Measurements from ENCODE around the gene SPATA12. TPM values are rescaled to one million over a fixed set of nuclear protein-coding genes. Genes with fewer than 3 reads are reported as not detected.

The SPATA12 gene
- total RNA-seq, 1 experiment from 2014 or later, result not detected

GRCh38 chr3:57059411-57059810, 1.1 kb upstream of the SPATA12 start:
- POLR2A ChIA-PET, result interaction anchor here (0.6 kb wide), 1 partner anchor 61 kb away, joined by 4 read pairs; no protein-coding TSS in a partner anchor

GRCh38 chr3:57061556-57061955, 1.1 kb downstream of the SPATA12 start:
- ChIA-PET POLR2A (no interaction called here), CTCF (no interaction called here)
- intact Hi-C loops (cut with micrococcal nuclease; ENCODE audit: unreplicated experiment), result loop anchor here (5.0 kb wide), 1 partner anchor 64 kb away; no protein-coding TSS in a partner anchor
- no peak for DNase-seq
- H3K27me3 Mint-ChIP-seq (ENCODE audit: insufficient read depth, unreplicated experiment), result no peaks in the 10 kb centered on the region
- no peaks in the 10 kb centered on the region for H3K27me3 ChIP-seq (replicated peaks; ENCODE audit: control insufficient read depth, insufficient read depth, low read length)
- H3K9me3 ChIP-seq, result no peaks in the 10 kb centered on the region
- no TSS peak for BruUV-seq (replicated peaks)
- peaks cover 27% of the 10 kb centered on the region for H3K4me1 Mint-ChIP-seq (ENCODE audit: low read depth, unreplicated experiment)
- peaks cover 13% of the 10 kb centered on the region; the same call in 1 of the 2 replicates for H3K4me1 ChIP-seq
- H3K9me3 Mint-ChIP-seq (ENCODE audit: unreplicated experiment), result no peaks in the 10 kb centered on the region
- no peaks in the 10 kb centered on the region for H3K36me3 Mint-ChIP-seq (ENCODE audit: insufficient read depth, unreplicated experiment)
- TF ChIP-seq CTCF (IDR thresholded peaks at IDR 0.05; ENCODE audit: insufficient read depth in 1 of 2, low read depth in 1 of 2, low read length in 1 of 2, severe bottlenecking in 1 of 2, unreplicated experiment in 1 of 2), result no peak
- no peaks in the 10 kb centered on the region for H3K36me3 ChIP-seq (ENCODE audit: control insufficient read depth, insufficient read depth, low read length)
- H3K27ac Mint-ChIP-seq (ENCODE audit: unreplicated experiment), result peak overlapping the region; percentile 87
- no peak overlapping the region for H3K4me3 Mint-ChIP-seq (ENCODE audit: unreplicated experiment)
- H3K4me3 ChIP-seq (ENCODE audit: low read depth, low read length), result no peak overlapping the region

More at GRCh38 chr3:57059411-57059810, 1.1 kb upstream of the SPATA12 start:
- no peak for DNase-seq
- H3K4me1 Mint-ChIP-seq (ENCODE audit: low read depth, unreplicated experiment), result peaks cover 23% of the 10 kb centered on the region
- no peak for TF ChIP-seq CTCF (IDR thresholded peaks at IDR 0.05; ENCODE audit: insufficient read depth in 1 of 2, low read depth in 1 of 2, low read length in 1 of 2, severe bottlenecking in 1 of 2, unreplicated experiment in 1 of 2)
- H3K36me3 ChIP-seq (ENCODE audit: control insufficient read depth, insufficient read depth, low read length), result no peaks in the 10 kb centered on the region
- no peaks in the 10 kb centered on the region for H3K27me3 ChIP-seq (replicated peaks; ENCODE audit: control insufficient read depth, insufficient read depth, low read length)
- no peaks in the 10 kb centered on the region for H3K9me3 Mint-ChIP-seq (ENCODE audit: unreplicated experiment)
- H3K9me3 ChIP-seq, result no peaks in the 10 kb centered on the region
- intact Hi-C loops (cut with micrococcal nuclease; ENCODE audit: unreplicated experiment), result no loop called here
- H3K4me3 Mint-ChIP-seq (ENCODE audit: unreplicated experiment), result no peak overlapping the region
- BruUV-seq (replicated peaks), result no TSS peak
- H3K36me3 Mint-ChIP-seq (ENCODE audit: insufficient read depth, unreplicated experiment), result no peaks in the 10 kb centered on the region
- no peak overlapping the region for H3K27ac Mint-ChIP-seq (ENCODE audit: unreplicated experiment)
- H3K27me3 Mint-ChIP-seq (ENCODE audit: insufficient read depth, unreplicated experiment), result no peaks in the 10 kb centered on the region
- H3K4me3 ChIP-seq (ENCODE audit: low read depth, low read length), result no peak overlapping the region
- CTCF ChIA-PET, result no interaction called here
- peaks cover 13% of the 10 kb centered on the region; the same call in 1 of the 2 replicates for H3K4me1 ChIP-seq

- Mint-ChIP-seq H3K4me1 (ENCODE audit: low read depth, unreplicated experiment) (peaks cover 27% of the 10 kb centered on the region), H3K36me3 (ENCODE audit: insufficient read depth, unreplicated experiment) (no peaks in the 10 kb centered on the region), H3K27me3 (ENCODE audit: insufficient read depth, unreplicated experiment) (no peaks in the 10 kb centered on the region), H3K27ac (ENCODE audit: unreplicated experiment) (no peak overlapping the region), H3K4me3 (ENCODE audit: unreplicated experiment) (no peak overlapping the region), H3K9me3 (ENCODE audit: unreplicated experiment) (no peaks in the 10 kb centered on the region)
- no TSS peak for BruUV-seq (replicated peaks)
- no peak for DNase-seq
- Histone ChIP-seq H3K27me3 (replicated peaks; ENCODE audit: control insufficient read depth, insufficient read depth, low read length) (no peaks in the 10 kb centered on the region), H3K36me3 (ENCODE audit: control insufficient read depth, insufficient read depth, low read length) (no peaks in the 10 kb centered on the region), H3K4me1 (peaks cover 13% of the 10 kb centered on the region; the same call in 1 of the 2 replicates), H3K4me3 (ENCODE audit: low read depth, low read length) (no peak overlapping the region), H3K9me3 (no peaks in the 10 kb centered on the region)
- CTCF ChIA-PET, result no interaction called here
- TF ChIP-seq CTCF (IDR thresholded peaks at IDR 0.05; ENCODE audit: insufficient read depth in 1 of 2, low read depth in 1 of 2, low read length in 1 of 2, severe bottlenecking in 1 of 2, unreplicated experiment in 1 of 2), result no peak
- POLR2A ChIA-PET, result interaction anchor here (0.6 kb wide), 1 partner anchor 168 kb away, joined by 5 read pairs; no protein-coding TSS in a partner anchor
- intact Hi-C loops (cut with micrococcal nuclease; ENCODE audit: unreplicated experiment), result loop anchor here (5.0 kb wide), 1 partner anchor 65 kb away; no protein-coding TSS in a partner anchor
Measured at GRCh38 chr3:57062101-57062631, 1.7 kb downstream of the SPATA12 start.

All from Caco-2 (cell line).